ENCODE measurements around the gene TRAPPC14. TPM values are rescaled to one million over a fixed set of nuclear protein-coding genes. Genes with fewer than 3 reads are reported as not detected.

TRAPPC14 gene
- total and polyA plus RNA-seq, 9 of the 15 experiments (the other 6 are each of a cell fraction or from before 2014, with no cell fraction given), result 0.42 to 45.9 (median 18.2) TPM

- peak overlapping the region in 1 of 2 experiments; percentile 76; a peak in 2 of 4 replicates for H3K9ac ChIP-seq (ENCODE audit: insufficient read depth in 1 of 2, low read depth in 2 of 2, low read length in 2 of 2)
- H4K20me1 ChIP-seq (replicated peaks; ENCODE audit: control insufficient read depth, insufficient read depth, low read length), result 0 out of 2 replicates have a peak, but pooled peaks cover 4% of the 10 kb centered on the region
- no peaks in the 10 kb centered on the region for H3K79me2 ChIP-seq (ENCODE audit: control insufficient read depth, insufficient read depth, low read length)
- TF ChIP-seq KDM1A (IDR thresholded peaks at IDR 0.05), result no peak
- no peak for TF ChIP-seq E2F1 (CRISPR knock-in tag; IDR thresholded peaks at IDR 0.05)
- no peak for TF ChIP-seq PCBP1 (IDR thresholded peaks at IDR 0.05; ENCODE audit: low read depth, low read length, poor library complexity, severe bottlenecking)
- TF ChIP-seq CSDE1 (IDR thresholded peaks at IDR 0.05), result no peak
- no peak for TF ChIP-seq SP2 (IDR thresholded peaks at IDR 0.05; ENCODE audit: extremely low read depth, low read depth, low read length, poor library complexity, severe bottlenecking)
- TF ChIP-seq NUFIP1 (IDR thresholded peaks at IDR 0.05; ENCODE audit: partially characterized antibody), result no peak
- no peak for TF ChIP-seq CTBP1 (IDR thresholded peaks at IDR 0.05; ENCODE audit: borderline replicate concordance)
- TF ChIP-seq SMARCA5 (IDR thresholded peaks at IDR 0.05), result no peak
- H3K9me1 ChIP-seq (ENCODE audit: control insufficient read depth, insufficient read depth, low read length), result no peaks in the 10 kb centered on the region
- CTCF ChIA-PET (ENCODE audit: low intra/inter-chr PET ratio), result no interaction called here
- H3K4me3 ChIP-seq, result no peak overlapping the region
- no peaks in the 10 kb centered on the region for H3K36me3 ChIP-seq (ENCODE audit: control insufficient read depth, insufficient read depth, low read length)
- no peak overlapping the region for H3K27ac ChIP-seq (ENCODE audit: extremely low read depth, low read depth, low read length)
- 78% methylated on average over 14 of the region's 14 CpGs for WGBS (ENCODE audit: insufficient coverage, low coverage, missing lambda C conversion rate)
- no peaks in the 10 kb centered on the region for H3K27me3 ChIP-seq (ENCODE audit: control insufficient read depth in 2 of 2, insufficient read depth in 2 of 2, low read length in 2 of 2)
- ATAC-seq (no peak), DNase-seq (ENCODE audit: extremely low read depth in 1 of 4, low spot score in 3 of 4) (no peak), FAIRE-seq (no peak)
- POLR2A ChIA-PET, result interaction anchor here (0.6 to 1.3 kb wide), 3 partner anchors 8 to 17 kb away, joined by 3 read pairs; partner anchors contain the start of gene TRAPPC14
- in situ Hi-C loops (cut with MboI) (no loop called here), intact Hi-C loops (cut with micrococcal nuclease) (no loop called here)
- BruUV-seq (replicated peaks), result no TSS peak
- no peak overlapping the region for H2AFZ ChIP-seq (ENCODE audit: low read depth, low read length)
- H3K9me3 ChIP-seq (replicated peaks; ENCODE audit: control insufficient read depth, insufficient read depth, low read depth, low read length), result no peaks in the 10 kb centered on the region
- peaks cover 12 to 48% of the 10 kb centered on the region in 2 experiments; a peak in 4 of 5 replicates for H3K4me1 ChIP-seq (replicated peaks in 1 of 2; ENCODE audit: control insufficient read depth in 2 of 2, insufficient read depth in 2 of 2, low read length in 2 of 2)
- no peak overlapping the region for H3K4me2 ChIP-seq (ENCODE audit: insufficient read depth, low read length)
Observed at GRCh38 chr7:100175296-100175935, 16.9 kb upstream of the TRAPPC14 start.
